DND-41 (cell line): ENCODE measurements around the gene FABP6.

Experiments used
- ATAC-seq: fragments of 200-7000 bp; cut with Tn5 transposase; 3 replicates; pipeline ENCODE4 v1.9.1; 2021; ENCODE audit warnings: low read depth; ENCODE audit not compliant: insufficient read depth
- DNase-seq: peaks from one replicate; pipeline ENCODE4 v3.0.0-alpha.2; 2020
- H2AFZ ChIP-seq: 2 replicates; pipeline ENCODE4 v1.6.0; 2012; ENCODE audit warnings: low read depth, low read length
- H3K27ac ChIP-seq: 2 replicates; pipeline ENCODE4 v1.5.1; 2012; ENCODE audit warnings: low read length, inconsistent platforms
- H3K27me3 ChIP-seq: fragments of 200-600 bp; sonication (generic); 2 replicates; pipeline ENCODE4 v1.6.0; 2012; ENCODE audit warnings: low read length, mild to moderate bottlenecking, inconsistent platforms; ENCODE audit not compliant: insufficient read depth, poor library complexity
- H3K36me3 ChIP-seq: 2 replicates; pipeline ENCODE4 v1.5.1; 2012; ENCODE audit warnings: low read length, inconsistent platforms; ENCODE audit not compliant: insufficient read depth
- H3K4me1 ChIP-seq: 2 replicates; pipeline ENCODE4 v1.5.1; 2012; ENCODE audit warnings: mild to moderate bottlenecking, low read length; ENCODE audit not compliant: insufficient read depth
- H3K4me2 ChIP-seq: 2 replicates; pipeline ENCODE4 v1.6.0; 2012; ENCODE audit warnings: mild to moderate bottlenecking, moderate library complexity, low read length, inconsistent platforms; ENCODE audit not compliant: insufficient read depth
- H3K4me3 ChIP-seq, 2 experiments: fragments of 200-600 bp in 1 of 2; shearing (Covaris generic) in 1 of 2; 2 replicates each; pipeline ENCODE4 v1.5.1; 2012 to 2016; ENCODE audit warnings: inconsistent platforms in 2 of 2, low read length in 2 of 2, mild to moderate bottlenecking in 2 of 2, low read depth in 1 of 2, moderate library complexity in 1 of 2
- H3K79me2 ChIP-seq: 2 replicates; pipeline ENCODE4 v1.6.0; 2012; ENCODE audit warnings: low read length, inconsistent platforms; ENCODE audit not compliant: insufficient read depth
- H3K9ac ChIP-seq: 2 replicates; pipeline ENCODE4 v1.6.0; 2012; ENCODE audit warnings: low read depth, mild to moderate bottlenecking, inconsistent platforms, low read length, moderate library complexity
- H3K9me3 ChIP-seq: 2 replicates; pipeline ENCODE4 v1.5.1; 2012; ENCODE audit warnings: low read length, moderate library complexity, mild to moderate bottlenecking, inconsistent platforms; ENCODE audit not compliant: insufficient read depth, severe bottlenecking
- H4K20me1 ChIP-seq: 2 replicates; pipeline ENCODE4 v1.6.0; 2012; ENCODE audit warnings: low read length; ENCODE audit not compliant: insufficient read depth
- CTCF ChIP-seq: IDR thresholded peaks from 2 replicates; pipeline ENCODE4 v1.5.1; 2012; ENCODE audit warnings: borderline replicate concordance, low read length, moderate library complexity, mild to moderate bottlenecking; ENCODE audit not compliant: poor library complexity, severe bottlenecking; ENCODE audit errors: extremely low read depth
- EZH2 ChIP-seq: IDR thresholded peaks from 3 replicates; pipeline ENCODE4 v1.6.1; 2012; ENCODE audit warnings: borderline replicate concordance, low read depth, mild to moderate bottlenecking, moderate library complexity, low read length, inconsistent platforms; ENCODE audit not compliant: severe bottlenecking

FABP6 gene

GRCh38 chr5:160284291-160284873 lies 55.1 kb downstream of the FABP6 start:
- Histone ChIP-seq H3K4me1 (no peaks in the 10 kb centered on the region), H3K79me2 (no peaks in the 10 kb centered on the region)

GRCh38 chr5:160285316-160285715 lies 56.0 kb downstream of the FABP6 start:
- no peaks in the 10 kb centered on the region for H3K9me3 ChIP-seq
- no peaks in the 10 kb centered on the region for H3K4me1 ChIP-seq
- H3K36me3 ChIP-seq: no peaks in the 10 kb centered on the region
- no peak for TF ChIP-seq EZH2
- no peak for TF ChIP-seq CTCF
- no peaks in the 10 kb centered on the region for H3K27me3 ChIP-seq
- ATAC-seq: no peak
- no peak overlapping the region for H3K4me3 ChIP-seq
- no peaks in the 10 kb centered on the region for H3K79me2 ChIP-seq
- no peak overlapping the region for H3K27ac ChIP-seq
- H3K4me2 ChIP-seq: no peak overlapping the region
- no peak overlapping the region for H2AFZ ChIP-seq
- H4K20me1 ChIP-seq: no peaks in the 10 kb centered on the region
- H3K9ac ChIP-seq: no peak overlapping the region
- DNase-seq: no peak

More at GRCh38 chr5:160284291-160284873, 55.1 kb downstream of the FABP6 start:
- no peaks in the 10 kb centered on the region for H3K9me3 ChIP-seq
- no peak overlapping the region for H2AFZ ChIP-seq
- no peaks in the 10 kb centered on the region for H3K27me3 ChIP-seq
- no peaks in the 10 kb centered on the region for H3K36me3 ChIP-seq
- no peak for TF ChIP-seq CTCF
- H3K9ac ChIP-seq: no peak overlapping the region
- no peaks in the 10 kb centered on the region for H4K20me1 ChIP-seq
- no peak overlapping the region for H3K4me2 ChIP-seq
- ATAC-seq: no peak
- no peak overlapping the region for H3K4me3 ChIP-seq
- no peak overlapping the region for H3K27ac ChIP-seq
- DNase-seq: no peak

GRCh38 chr5:160286947-160287346 lies 57.6 kb downstream of the FABP6 start:
- ATAC-seq (no peak), DNase-seq (no peak)
- no peak overlapping the region for H3K27ac ChIP-seq
- TF ChIP-seq CTCF: no peak
- no peak for TF ChIP-seq EZH2
- no peaks in the 10 kb centered on the region for H3K4me1 ChIP-seq
- H3K9me3 ChIP-seq: no peaks in the 10 kb centered on the region
- H3K4me2 ChIP-seq: no peak overlapping the region
- no peak overlapping the region for H3K4me3 ChIP-seq
- H2AFZ ChIP-seq: no peak overlapping the region
- no peaks in the 10 kb centered on the region for H3K27me3 ChIP-seq
- H3K79me2 ChIP-seq: no peaks in the 10 kb centered on the region
- H3K9ac ChIP-seq: no peak overlapping the region
- H3K36me3 ChIP-seq: no peaks in the 10 kb centered on the region
- no peaks in the 10 kb centered on the region for H4K20me1 ChIP-seq
